Stimulated activated effector memory CD8-positive, alpha-beta T cell treated with anti-CD3 and anti-CD28 coated beads, Interleukin-12 subunit alpha, Interleukin-12 subunit beta, amount 100 ng/mL, for 72 hours (primary cell): Measurements from ENCODE around the gene GABRR3.
A peak's percentile ranks its signal among the peaks of the same experiment; 100 is the strongest.

ENCODE experiments used
- ATAC-seq: fragments of 150-1000 bp; cut with Tn5 transposase; 2 replicates; pipeline ENCODE4 v1.10.0; 2021
- DNase-seq, 2 donors: peaks; one replicate each; pipeline ENCODE4 v3.0.0; 2021 to 2022; ENCODE audit warnings: low spot score in 2 of 2
- H3K27ac Mint-ChIP-seq: one replicate; pipeline ENCODE4 v1.8.0; 2022; ENCODE audit warnings: mild to moderate bottlenecking, mixed read lengths
- H3K36me3 Mint-ChIP-seq: one replicate; pipeline ENCODE4 v1.8.0; 2022; ENCODE audit warnings: mild to moderate bottlenecking, mixed read lengths
- H3K4me1 Mint-ChIP-seq: one replicate; pipeline ENCODE4 v1.8.0; 2022; ENCODE audit warnings: mixed read lengths
- H3K4me3 Mint-ChIP-seq: one replicate; pipeline ENCODE4 v1.8.0; 2022; ENCODE audit warnings: mild to moderate bottlenecking, mixed read lengths
- H3K9me3 Mint-ChIP-seq: one replicate; pipeline ENCODE4 v1.8.0; 2022; ENCODE audit warnings: mixed read lengths

Gene GABRR3

DNA sequence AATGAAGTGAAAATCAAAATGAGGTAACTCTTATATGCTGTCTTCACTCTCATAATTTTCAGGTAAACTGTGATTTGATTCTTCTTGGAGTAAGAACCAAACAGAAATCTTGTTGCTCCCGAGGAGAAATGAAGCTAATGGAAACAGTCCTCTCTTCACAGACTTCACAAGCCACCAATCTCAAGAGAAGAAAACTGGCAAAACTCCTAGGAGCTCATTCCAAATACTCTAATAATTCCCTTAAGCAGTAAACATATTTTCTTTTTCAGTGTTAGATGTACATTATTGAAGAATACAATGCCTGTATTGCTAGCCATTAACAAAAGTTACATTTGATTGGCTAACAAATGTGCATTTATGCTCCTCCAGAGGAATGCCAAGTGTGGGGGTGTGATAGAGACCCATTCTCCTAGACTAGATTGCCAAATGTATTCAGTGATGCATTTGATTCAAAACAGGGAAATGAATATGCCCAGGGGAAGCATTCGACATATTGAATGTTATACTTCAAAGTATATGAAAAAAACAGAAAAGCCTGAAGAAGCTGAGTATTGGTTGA lies 51.1 kb downstream of the GABRR3 start:
- H3K36me3 Mint-ChIP-seq: no peaks in the 10 kb centered on the region
- H3K27ac Mint-ChIP-seq: no peak overlapping the region
- H3K4me3 Mint-ChIP-seq: no peak overlapping the region
- DNase-seq (peak in 1 of 2 donors; percentile 8), ATAC-seq (no peak)
- H3K9me3 Mint-ChIP-seq: peaks cover 3% of the 10 kb centered on the region
- H3K4me1 Mint-ChIP-seq: peaks cover 17% of the 10 kb centered on the region

DNA sequence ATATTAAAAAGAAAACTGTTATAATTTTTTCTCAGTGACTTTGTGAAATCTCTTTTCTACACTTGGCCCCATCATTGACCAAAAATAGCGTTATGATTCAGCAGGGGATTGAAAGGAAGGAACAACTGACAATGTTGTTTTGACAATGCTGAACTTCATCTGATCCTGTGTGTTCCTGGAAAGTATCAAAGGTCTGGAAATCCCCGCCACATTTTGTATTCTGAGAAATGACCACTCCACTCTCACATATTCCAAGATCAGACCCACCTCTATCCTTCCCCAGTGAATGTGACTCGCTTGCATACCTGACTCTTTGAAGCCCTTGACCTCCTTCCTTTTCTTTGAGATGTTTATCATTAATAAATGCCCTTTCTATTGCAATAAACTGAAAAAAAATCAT lies 53.2 kb downstream of the GABRR3 start:
- Mint-ChIP-seq H3K4me3 (no peak overlapping the region), H3K4me1 (peaks cover 17% of the 10 kb centered on the region), H3K27ac (peak overlapping the region; percentile 4), H3K9me3 (no peaks in the 10 kb centered on the region), H3K36me3 (no peaks in the 10 kb centered on the region)
- peak; percentile 86 for ATAC-seq
- DNase-seq: peak in 1 of 2 donors; percentile 50

DNA sequence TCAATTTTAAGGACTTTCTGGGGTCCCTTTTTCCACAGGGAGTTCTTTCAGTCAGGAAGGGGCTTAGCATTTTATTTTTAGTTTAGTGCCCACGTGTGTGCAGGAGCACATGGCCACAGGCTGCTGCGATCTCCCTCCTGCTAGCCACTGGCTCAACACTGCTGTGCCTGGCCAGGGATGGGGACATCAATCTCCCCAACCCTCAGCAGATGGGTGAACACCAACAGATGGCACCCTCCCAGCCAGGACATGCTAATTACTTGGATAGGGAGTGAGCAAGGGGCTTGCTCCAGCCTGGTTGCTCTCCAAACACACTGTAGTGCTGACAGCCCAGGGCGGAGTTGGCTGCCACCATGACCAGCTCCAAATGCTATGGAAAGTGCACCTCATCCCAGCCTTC lies 55.5 kb downstream of the GABRR3 start:
- H3K9me3 Mint-ChIP-seq: no peaks in the 10 kb centered on the region
- H3K27ac Mint-ChIP-seq: no peak overlapping the region
- no peaks in the 10 kb centered on the region for H3K36me3 Mint-ChIP-seq
- no peak for ATAC-seq
- DNase-seq: no peak
- peaks cover 17% of the 10 kb centered on the region for H3K4me1 Mint-ChIP-seq
- no peak overlapping the region for H3K4me3 Mint-ChIP-seq

DNA sequence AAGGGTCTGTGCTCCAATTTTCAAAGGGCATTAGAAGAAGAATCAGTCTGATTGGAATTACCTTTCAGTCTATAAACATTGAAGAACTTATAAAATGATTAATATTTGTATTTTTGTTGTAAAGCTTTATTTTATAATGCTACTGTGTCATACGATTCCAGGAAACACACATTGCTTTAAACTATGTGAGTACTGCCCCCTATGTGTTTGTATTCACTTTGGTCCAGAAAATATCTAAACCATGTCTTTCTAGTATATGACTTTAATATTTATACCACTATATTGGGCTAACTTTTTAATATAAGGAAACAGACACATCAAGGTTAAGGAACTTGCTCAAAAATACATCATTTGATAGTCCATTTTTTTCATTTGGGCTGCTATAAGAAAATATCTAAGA lies 59.6 kb downstream of the GABRR3 start:
- H3K27ac Mint-ChIP-seq: no peak overlapping the region
- H3K36me3 Mint-ChIP-seq: no peaks in the 10 kb centered on the region

DNA sequence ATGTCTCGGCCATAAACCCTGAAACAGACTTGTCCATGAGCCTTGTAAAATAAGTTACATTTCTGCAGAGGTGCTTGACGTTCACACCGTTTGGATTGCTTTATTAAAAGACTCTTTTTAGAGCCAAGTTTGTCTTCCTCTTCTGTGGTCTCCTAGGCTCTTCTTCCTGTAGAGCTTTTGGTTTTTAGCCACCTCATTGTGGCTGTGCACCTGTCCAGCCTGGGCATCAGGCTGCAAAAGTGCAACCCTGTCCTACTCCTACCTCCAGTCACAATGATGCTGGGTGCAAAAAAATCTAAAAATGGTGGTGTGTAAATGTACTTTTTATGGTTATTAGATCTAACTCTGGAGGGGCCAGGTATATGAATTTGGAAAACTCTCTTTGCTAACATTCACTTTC lies 60.1 kb downstream of the GABRR3 start:
- DNase-seq: no peak
- H3K4me1 Mint-ChIP-seq: peaks cover 20% of the 10 kb centered on the region
- no peak overlapping the region for H3K27ac Mint-ChIP-seq
- H3K4me3 Mint-ChIP-seq: no peak overlapping the region
- H3K36me3 Mint-ChIP-seq: no peaks in the 10 kb centered on the region
- no peak for ATAC-seq
- no peaks in the 10 kb centered on the region for H3K9me3 Mint-ChIP-seq

More for the DNA sequence above, 59.6 kb downstream of the GABRR3 start:
- DNase-seq (no peak), ATAC-seq (no peak)
- Mint-ChIP-seq H3K4me1 (peaks cover 15% of the 10 kb centered on the region), H3K9me3 (no peaks in the 10 kb centered on the region), H3K4me3 (no peak overlapping the region)

DNA sequence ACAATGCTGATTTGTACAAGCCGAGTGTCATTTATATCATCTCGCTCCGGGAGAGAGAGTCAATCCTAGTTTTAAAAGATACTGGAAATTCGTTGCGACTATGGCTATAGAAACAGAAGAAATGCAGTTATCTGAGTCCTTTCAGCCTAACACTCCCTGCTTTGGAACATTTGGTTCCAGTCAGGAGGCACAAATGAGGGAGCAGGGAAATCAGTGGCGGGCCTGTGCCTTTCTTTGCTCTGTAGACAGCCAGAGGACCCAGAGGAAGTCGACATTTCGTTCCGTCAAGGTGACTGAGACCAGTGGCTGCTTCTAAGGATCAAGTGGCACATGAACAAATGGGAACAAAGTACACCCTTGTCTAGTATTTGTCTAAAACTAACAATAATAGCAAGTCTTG lies 62.1 kb downstream of the GABRR3 start:
- no peaks in the 10 kb centered on the region for H3K9me3 Mint-ChIP-seq
- no peaks in the 10 kb centered on the region for H3K36me3 Mint-ChIP-seq
- H3K27ac Mint-ChIP-seq: peak overlapping the region; percentile 26
- no peak for ATAC-seq
- no peak for DNase-seq
- H3K4me1 Mint-ChIP-seq: peaks cover 40% of the 10 kb centered on the region
- H3K4me3 Mint-ChIP-seq: peak overlapping the region; percentile 82

DNA sequence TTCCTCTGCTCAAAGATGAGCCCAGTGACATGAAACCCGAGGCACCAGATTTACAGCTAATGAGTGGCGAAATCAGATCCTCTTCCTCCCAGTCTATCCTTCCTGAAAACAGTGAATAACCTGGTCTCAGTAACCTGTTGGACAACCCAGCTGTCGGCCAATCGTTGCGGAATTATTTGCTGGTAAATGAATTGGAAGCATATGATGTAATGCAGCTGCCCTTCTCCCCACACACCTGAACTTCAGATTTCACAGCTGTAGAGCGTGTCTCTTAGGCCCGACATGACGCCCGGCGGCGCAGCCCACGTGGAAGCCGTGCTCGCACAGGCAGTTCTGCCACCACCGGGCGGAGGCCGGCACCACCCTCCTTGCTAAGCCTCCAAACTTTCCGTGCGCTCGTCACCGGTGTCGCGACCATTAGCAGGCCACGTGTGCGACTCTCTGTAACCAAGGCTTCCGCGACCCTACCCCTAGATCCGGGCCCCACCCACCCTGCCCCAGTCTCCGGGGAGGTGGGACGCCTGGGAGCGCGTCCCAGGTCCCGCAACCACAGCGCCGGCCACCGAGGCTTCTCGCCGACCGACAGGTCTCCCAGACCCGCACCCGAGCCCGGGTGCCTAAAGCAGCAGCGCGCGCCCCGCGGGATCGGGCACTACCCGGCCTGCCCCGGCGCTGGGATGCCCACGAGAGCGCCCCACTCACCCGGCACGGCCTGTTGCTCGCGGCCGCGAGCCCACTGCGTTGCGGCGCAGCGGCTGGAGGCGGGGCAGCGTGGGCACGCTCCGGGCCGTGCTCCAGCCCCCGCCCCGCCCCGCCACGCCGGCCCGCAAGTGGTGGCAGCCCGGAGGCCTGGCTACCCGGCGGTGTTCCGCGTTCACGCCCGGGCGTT lies 63.2 kb downstream of the GABRR3 start, which contains the start of gene RIOX2:
Gene RIOX2, minus strand, starts transcription at position 753 of the 889 bp plus-strand sequence. CDS start 4,838 bp downstream, outside the sequence.
- peaks cover 49% of the 10 kb centered on the region for H3K4me1 Mint-ChIP-seq
- peak within 1 kb of the TSS; percentile 90 for H3K27ac Mint-ChIP-seq
- no peaks in the 10 kb centered on the region for H3K9me3 Mint-ChIP-seq
- peaks cover 5% of the 10 kb centered on the region for H3K36me3 Mint-ChIP-seq
- peak; percentile 48 to 80 for DNase-seq
- peak; percentile 95 for ATAC-seq
- peak within 1 kb of the TSS; percentile 82 for H3K4me3 Mint-ChIP-seq

DNA sequence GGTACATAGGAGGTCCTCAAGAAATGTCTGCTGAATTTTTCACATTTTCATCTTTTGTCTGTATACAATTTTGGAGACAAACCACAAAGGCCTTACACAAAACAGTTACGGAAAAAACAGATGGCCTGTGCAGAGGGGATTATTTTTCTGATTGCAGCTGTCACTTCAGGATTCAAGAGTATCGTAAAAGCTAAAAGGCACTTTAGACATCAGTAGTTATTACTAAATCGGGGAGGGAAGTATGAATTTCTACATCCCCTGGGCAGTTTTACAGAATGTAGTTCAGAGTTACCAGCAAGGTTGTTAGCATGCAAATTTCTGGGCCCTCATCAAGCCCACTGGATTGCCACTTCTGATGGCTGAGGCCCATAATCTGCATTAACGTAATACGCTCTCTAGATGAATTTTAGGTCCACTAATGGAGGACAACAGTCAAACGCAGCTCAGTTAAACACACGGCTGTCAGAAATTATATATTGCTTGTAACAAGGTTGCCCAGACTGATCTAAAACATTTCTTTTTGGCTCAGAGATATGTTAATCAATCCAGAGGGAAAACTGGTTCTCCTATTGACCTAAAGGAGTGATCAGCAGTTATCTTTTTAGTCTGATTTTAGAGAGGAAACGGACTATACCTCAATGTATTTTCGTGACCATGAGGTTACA lies 64.0 kb downstream of the GABRR3 start:
- Mint-ChIP-seq H3K27ac (peak overlapping the region; percentile 90), H3K36me3 (peaks cover 14% of the 10 kb centered on the region), H3K9me3 (no peaks in the 10 kb centered on the region), H3K4me3 (peak overlapping the region; percentile 82), H3K4me1 (peaks cover 49% of the 10 kb centered on the region)
- DNase-seq: no peak
- ATAC-seq: no peak

DNA sequence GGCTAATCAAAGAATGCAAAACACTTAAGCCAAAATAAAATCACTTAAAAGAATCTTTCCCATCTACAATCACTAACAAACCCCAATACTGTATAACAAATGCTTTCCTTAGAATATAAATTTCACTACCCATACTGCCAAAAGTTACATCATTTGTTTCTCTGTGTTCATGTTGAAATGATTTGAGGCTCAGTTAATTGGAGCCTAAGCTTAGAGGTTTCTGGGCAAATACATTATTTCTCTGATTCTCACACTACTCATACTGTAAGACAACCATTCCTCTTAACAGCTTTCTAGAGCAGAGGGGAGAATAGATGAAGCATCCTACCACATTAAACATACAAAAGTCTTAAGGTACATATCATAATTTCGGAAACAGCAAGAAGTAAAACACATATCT lies 65.0 kb downstream of the GABRR3 start:
- Mint-ChIP-seq H3K9me3 (no peaks in the 10 kb centered on the region), H3K4me3 (peak overlapping the region; percentile 82), H3K4me1 (peaks cover 49% of the 10 kb centered on the region), H3K27ac (peak overlapping the region; percentile 90), H3K36me3 (peaks cover 23% of the 10 kb centered on the region)
- ATAC-seq: no peak
- no peak for DNase-seq

DNA sequence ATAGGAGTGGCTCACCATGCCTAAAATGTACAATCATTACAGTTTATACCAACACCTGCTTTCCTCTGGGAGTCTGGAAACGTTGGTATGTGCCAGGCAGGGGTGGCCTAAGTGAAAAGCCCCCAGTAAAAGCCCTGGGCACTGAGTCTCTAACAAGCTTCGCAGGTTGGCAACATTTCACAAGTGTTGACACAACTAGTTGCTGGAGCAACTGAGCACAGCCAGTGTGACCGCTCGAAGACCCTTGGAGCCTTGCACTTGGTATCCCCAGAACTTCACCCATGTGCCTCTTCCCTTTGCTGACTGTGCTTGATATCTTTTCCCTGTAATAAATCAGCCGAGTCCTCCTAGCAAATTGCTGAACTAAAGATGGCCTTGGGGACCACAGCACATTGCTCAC lies 65.6 kb downstream of the GABRR3 start:
- H3K4me1 Mint-ChIP-seq: peaks cover 55% of the 10 kb centered on the region
- DNase-seq (no peak), ATAC-seq (no peak)
- H3K36me3 Mint-ChIP-seq: peaks cover 29% of the 10 kb centered on the region
- peak overlapping the region; percentile 82 for H3K4me3 Mint-ChIP-seq
- no peaks in the 10 kb centered on the region for H3K9me3 Mint-ChIP-seq
- no peak overlapping the region for H3K27ac Mint-ChIP-seq

DNA sequence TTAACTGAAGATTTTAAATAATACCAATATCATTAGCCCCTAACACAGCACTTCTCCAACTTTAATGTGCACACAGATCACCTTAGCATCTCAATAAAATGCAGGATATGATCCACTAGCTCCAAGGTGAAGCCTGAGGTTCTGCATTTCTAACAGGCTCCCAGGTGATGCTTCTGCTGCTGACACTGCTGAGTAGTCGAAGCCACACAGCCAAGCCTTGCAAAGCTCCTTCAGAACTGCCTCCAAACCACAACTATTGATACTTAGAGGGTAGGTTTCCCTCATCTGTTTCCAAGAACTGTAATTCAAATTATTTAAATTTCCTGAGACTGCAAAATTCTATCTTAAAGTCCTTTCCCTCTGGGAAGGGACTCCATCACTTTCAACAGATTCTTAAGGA lies 66.7 kb downstream of the GABRR3 start:
- ATAC-seq (no peak), DNase-seq (no peak)
- Mint-ChIP-seq H3K4me1 (peaks cover 62% of the 10 kb centered on the region), H3K9me3 (no peaks in the 10 kb centered on the region), H3K36me3 (peaks cover 40% of the 10 kb centered on the region), H3K27ac (no peak overlapping the region), H3K4me3 (no peak overlapping the region)

DNA sequence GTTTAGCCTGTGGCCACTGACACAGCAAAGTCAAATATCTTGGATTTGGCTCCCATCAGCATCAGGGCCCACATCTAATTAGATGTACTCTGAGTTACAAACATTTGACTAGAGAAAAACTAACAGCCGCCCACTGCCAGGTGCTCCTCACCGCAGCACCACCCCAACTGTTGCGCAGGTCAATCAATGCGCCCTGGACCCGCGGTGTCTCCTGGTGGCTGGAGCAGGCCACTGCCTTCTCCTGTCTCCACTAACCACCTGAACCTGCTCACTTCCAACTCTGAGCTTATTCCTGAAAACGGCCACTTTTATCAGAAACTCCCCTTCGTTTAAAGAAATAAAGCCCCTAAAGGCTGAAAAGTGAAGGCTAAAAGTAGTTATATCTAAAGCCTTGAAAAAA lies 67.1 kb downstream of the GABRR3 start:
- ATAC-seq: no peak
- no peak for DNase-seq
- peaks cover 40% of the 10 kb centered on the region for H3K36me3 Mint-ChIP-seq
- H3K9me3 Mint-ChIP-seq: no peaks in the 10 kb centered on the region
- H3K27ac Mint-ChIP-seq: no peak overlapping the region
- no peak overlapping the region for H3K4me3 Mint-ChIP-seq
- H3K4me1 Mint-ChIP-seq: peaks cover 62% of the 10 kb centered on the region

DNA sequence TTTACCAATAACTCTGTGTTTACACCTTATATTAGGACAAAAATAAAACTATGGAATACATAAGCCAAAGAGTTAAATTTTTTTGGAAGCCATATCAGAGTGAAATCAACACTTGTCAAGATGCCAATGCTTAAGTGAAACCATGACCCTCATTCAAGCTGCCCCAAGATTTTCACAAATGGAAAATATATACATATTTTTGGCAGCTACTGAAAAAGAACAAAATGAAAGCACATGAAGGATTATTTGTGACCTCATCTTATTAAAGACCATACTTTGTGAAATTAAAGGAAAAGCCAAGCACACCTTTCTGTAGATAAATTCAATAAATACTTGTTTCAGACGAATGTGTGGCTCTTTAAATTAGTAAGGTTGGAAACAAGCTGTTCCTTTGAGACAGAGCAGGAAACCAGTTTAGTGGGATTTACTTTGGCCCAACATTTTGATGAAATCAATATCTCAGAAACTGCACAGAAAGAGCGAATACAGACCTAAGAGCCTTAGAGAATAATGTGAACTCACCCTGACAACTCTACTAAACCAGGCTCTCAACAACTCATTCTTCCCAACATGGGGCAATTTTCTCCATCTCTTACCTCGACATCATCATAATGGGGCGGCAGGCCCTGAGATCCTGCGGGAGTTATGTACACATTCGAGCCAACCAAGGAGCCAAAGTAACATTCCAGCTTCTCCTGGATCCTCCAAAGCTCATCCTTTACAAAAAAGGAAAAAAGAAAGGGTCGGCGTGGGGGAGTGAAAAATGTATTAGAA lies 73.9 kb downstream of the GABRR3 start:
- DNase-seq: no peak
- Mint-ChIP-seq H3K36me3 (peaks cover 91% of the 10 kb centered on the region), H3K27ac (peak overlapping the region; percentile 46)

DNA sequence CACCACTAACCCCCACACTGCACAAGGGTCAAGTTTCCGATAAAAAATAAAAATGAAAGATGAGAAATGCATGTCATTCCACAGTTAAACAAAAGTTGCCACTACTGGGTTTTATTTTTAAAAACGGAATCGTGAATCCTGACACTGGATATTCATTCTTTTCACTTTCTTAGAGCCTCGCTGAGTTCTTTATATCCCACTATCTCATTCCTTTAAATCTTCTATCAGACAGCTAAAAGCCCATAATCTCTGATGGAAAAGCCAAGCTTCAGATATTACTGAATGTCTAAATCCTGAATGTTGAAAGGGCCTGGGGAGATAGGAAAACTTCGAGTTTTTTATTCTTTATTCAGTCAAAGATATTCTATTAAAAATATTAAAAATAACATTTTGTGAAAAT lies 74.6 kb downstream of the GABRR3 start:
- H3K4me3 Mint-ChIP-seq: no peak overlapping the region
- H3K36me3 Mint-ChIP-seq: peaks cover 91% of the 10 kb centered on the region
- no peak overlapping the region for H3K27ac Mint-ChIP-seq
- peaks cover 29% of the 10 kb centered on the region for H3K4me1 Mint-ChIP-seq
- no peaks in the 10 kb centered on the region for H3K9me3 Mint-ChIP-seq
- DNase-seq (no peak), ATAC-seq (no peak)

More for the DNA sequence above, 73.9 kb downstream of the GABRR3 start:
- Mint-ChIP-seq H3K4me1 (peaks cover 29% of the 10 kb centered on the region), H3K9me3 (no peaks in the 10 kb centered on the region), H3K4me3 (no peak overlapping the region)
- no peak for ATAC-seq

DNA sequence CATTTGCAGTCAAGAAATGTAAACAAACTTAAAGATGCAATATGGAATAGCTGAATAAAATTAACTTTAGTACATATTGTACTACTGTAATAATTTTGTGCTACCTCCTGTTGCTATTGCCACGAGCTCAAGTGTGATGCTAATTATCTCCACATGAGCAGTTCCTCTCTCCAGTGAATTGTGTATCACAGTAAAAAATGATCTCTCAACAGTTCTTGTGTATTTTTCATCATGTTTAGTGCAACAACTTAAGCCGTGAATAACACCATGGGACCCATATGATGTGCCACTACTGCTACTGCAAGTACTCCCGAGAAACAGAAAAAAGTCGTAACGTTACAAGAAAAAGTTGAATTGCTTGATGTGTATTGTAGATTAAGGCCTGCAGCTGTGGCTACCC lies 75.2 kb downstream of the GABRR3 start:
- Mint-ChIP-seq H3K4me3 (no peak overlapping the region), H3K36me3 (peaks cover 89% of the 10 kb centered on the region), H3K9me3 (no peaks in the 10 kb centered on the region), H3K4me1 (peaks cover 26% of the 10 kb centered on the region), H3K27ac (no peak overlapping the region)
- DNase-seq: no peak
- ATAC-seq: no peak
